Endometrium (tissue), 2 donors: ENCODE measurements around the gene MT1M.
"Not testable (repeated sequence)": the region's sequence is repeated elsewhere in the genome, so short reads cannot be mapped to it uniquely, and the experiment has no call there.

Source experiments
- FAIRE-seq: peaks from 2 replicates; lab custom pipeline; 2012; peaks lifted over from hg19 to GRCh38; lab: Jason Lieb, UNC
- donor health status: control.
- donor health status: control.

Gene MT1M

DNA sequence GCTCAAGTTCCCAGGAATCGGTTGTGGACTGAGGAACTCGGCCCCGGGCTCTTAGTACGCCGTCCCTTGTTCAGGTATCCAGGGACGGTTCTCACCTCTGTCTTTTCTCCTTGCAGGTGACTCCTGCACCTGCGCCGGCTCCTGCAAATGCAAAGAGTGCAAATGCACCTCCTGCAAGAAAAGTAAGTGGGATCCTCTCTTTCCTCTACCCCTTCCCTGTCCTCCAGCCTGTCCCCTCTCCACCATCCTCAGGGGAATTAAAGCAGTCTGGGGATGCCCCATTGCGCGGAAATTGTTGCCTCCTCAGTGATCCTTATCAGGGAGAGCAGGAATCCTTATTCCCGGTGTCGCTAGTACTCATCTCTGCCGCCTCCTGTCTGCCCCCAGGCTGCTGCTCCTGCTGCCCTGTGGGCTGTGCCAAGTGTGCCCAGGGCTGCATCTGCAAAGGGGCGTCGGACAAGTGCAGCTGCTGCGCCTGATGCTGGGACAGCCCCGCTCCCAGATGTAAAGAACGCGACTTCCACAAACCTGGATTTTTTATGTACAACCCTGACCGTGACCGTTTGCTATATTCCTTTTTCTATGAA is 23.5 kb upstream of the MT1M start:
- FAIRE-seq, result no peak

DNA sequence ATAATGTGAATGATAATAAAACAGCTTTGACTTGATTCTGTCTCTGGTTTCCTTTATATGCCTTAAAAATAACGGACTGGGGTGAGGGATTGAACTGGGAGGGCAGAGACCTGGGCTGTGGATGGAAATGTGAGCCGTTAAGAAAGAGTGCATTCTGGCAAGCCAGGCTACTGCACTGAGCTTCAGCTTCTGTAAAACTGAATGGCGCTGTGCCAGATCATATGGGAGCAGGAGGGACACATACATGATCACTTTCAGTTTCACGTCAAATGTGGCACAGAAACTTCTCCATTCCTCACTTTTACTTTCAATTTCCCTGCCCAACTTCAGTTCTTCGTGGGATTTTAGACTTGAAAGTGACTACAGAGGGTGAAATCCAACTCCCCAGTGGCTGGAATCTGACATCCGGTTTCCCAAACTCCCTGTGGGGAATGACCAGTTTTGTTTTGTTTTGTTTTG is 23.0 kb upstream of the MT1M start:
- FAIRE-seq, result no peak

DNA sequence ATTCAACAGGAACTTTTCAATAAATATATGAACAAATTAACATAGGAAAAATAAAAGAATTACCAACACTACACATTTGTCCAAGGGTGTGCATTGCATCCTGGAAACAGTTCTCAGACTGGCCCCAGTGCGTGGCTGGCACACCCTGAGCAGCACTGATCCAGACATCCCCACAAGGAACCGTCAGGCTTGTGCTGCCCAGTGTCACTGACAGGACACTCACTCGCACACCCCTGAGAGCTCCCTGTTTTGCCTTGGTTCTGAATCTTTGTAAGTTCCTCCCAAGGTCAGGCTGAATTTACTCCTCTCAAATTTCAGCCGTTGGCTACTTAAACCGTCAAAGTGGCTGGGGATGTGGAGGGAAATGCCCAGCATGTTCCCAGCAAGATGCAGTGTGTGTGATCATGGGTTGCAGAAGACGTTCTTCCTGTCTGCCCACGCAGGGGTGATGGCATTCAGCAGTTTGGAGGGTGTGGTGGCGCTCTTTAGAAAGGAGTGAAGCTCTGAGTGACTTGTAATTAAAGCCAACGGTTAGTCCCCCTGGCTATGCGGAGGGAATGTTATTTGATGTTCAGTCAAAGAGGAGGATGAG is 22.3 kb upstream of the MT1M start:
- FAIRE-seq, result no peak

DNA sequence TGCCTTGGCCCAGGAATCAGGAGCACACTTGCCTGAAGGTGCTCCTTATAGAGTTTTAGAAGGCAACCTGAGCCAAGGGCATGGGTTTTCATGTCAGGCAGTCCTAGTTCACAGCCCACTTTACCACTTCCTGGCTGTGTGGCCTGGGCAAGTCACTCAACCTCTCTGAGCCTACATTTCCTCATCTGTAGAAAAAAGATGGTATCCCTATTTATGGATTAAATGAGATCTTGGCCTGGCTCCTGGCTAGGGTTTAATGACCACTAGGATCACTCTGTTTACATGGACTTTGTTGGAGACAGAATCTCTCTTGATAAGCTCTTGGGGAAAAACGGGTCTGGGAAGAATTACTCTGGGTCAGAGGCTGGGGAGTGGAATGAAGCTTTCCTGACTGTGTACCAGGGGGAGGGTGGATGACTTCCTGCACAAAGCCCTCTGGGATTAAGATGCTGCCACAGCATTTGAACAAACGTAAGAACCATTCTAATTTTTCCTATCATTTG is 21.8 kb upstream of the MT1M start:
- FAIRE-seq, result no peak

DNA sequence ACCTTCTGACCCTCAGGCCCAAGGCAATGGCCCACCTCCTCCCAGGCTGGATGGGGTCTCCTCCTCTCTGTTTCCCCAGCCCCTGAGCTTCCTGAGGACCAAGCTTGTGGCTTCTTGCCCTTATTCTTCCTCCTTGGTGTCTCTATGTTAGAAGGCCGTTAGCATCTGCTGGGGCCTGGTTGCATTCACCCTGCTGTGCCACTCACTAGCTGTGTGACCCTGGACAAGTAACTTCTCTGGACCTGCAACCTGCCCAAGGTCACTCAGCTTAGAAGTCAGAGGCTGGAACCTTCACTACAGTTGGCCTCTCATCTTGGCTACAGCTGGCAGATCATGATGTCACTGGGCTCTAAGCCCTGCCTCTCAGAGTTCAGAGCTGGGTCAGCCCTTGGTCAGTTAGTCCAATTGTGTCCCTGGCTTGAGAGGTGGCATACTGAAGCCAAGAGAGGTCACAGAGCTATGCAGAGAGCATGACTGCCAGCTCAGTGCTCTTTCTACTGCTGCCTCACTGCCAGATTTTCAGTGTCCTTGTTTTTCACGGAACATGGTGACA is 21.1 kb upstream of the MT1M start:
- FAIRE-seq, result no peak

DNA sequence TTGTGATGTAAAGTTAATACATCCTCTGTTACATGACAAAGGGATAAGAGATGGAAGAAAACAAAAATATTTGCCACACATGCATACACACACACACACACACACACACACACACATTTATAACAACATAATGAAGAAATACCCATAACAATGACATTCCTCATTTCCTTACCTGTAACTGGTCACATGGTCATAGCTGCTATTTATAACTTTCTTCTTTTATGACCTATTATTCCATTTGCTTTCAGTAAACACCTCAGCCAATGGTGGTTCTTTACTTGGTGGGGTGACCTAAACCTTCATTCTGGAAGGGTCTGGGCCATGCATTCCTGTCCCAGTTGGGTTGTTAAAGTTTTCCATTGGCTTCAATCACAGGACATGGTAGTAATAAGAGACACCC is 18.8 kb upstream of the MT1M start:
- no peak for FAIRE-seq

DNA sequence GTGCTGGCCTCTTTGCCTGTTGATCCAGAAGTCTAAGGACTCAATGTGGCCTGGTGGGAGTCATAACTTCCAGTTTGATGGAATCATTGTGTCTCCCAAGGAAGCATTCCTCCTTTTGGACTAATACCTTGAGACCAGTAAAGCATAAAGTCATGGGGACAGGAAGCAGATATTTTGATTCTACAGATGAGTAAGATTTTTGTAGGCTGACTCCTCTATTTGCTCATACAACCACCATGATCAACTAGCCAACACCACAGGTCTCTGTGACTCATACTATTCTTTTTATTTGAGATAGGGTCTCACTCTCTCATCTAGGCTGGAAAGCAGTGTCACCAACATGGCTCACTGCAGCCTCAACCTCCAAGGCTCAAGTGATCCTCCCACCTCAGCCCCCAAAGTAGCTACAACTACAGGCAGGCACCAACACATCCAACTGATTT is 17.9 kb upstream of the MT1M start:
- no peak for FAIRE-seq

DNA sequence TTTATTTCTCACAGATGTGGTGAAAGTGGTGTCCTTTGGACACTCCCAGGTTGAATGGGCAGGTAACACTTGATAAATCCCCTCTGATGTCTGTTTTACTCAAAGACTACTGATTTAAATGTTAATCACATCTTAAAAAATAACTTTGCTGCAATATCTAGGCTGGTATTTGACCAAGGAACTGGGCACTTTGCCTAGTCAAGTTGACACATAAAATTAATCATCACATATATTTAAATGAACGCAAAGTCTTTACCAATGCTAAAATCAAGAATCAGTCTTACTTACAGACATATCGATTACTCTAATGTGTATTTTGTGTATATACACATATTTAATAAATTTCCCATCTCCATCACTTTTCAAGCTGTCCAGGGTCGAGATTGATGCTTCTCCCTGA is 17.1 kb upstream of the MT1M start:
- FAIRE-seq, result no peak

DNA sequence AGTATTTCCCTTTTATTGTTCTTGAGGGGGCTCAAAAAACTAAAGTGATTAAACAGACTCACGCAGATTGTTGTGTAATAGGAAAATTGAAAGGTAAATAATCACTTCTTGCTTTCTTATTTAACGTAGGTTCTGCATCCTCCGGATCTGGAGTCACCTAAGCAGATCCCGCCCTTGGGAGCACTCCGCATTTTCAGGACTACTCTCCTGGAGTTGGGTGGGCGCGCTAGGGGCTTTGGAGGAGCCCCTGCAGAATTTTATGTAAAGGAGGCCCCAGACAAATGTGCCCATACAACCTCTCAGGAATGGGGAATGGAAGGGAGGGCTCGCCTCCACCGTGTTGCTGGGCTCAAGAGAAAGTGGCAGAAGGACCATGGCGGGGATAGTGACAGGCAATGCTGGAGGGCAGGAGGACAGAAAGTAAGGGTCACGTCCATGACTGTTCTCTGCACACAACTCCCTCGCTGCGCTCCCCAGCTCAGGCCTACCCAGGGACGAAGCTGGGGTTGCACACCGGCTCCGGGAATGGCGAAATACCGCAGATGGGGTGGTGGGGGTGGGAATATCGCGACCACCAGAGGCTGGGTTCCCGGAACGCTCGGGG is 15.7 kb upstream of the MT1M start:
- no peak for FAIRE-seq

DNA sequence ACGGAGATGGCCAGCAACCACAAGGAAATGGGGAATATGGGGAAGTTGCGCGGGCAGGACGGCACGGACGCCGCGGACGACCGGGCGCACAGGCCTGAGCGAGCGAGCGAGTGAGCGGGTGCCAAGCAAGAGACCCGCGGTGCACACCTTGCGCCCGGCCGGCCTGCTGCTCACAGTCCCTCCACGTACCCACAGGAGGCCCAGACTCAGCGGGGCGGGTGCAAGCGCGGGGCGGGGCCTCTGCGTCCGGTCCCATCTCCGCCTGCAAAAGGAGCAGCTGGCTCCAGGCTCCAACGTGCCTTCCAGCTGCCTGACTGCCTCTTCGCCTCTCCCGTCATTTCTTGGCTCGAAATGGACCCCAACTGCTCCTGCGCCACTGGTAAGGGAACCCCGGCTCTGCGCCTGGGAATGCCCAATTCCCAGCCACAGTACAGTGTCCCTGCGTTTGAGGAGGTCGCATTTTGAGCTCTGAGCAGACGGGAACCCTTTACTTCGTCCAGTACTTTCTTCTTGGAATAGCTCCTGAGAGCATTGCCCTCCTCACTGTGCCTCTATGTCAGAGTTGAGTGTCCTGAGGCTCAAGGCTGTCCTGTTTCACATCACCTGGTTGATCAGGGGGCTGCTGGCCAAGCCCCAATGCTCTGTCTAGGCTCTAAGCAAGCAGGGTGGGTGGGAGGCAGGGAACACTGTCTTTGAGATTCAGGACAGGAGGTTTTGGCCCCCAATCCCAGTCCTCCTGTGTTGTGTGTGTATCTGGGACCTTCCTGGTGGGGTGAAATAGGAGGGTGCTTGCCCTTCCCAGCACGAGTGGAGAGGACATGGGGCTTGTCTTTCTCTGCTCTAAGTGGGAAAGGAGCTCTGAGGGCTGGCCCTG is 15.0 kb upstream of the MT1M start:
- FAIRE-seq, result no peak

DNA sequence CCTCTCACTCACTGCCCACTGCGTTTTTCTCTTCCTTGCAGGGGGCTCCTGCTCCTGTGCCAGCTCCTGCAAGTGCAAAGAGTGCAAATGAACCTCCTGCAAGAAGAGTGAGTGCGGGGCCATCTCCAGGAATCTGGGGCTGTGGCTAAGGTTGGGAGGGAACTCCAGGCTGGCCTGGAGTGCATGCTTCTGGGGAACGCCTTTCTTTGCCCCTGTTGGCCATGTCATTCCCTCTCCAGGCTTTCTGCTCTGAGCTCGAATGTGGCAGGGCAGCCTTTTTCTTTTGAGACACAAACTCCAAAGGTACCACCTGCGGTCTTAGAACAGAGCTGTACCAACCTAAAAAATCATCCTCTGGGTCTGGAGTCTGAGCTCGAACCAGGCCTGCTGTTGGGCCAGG is 14.3 kb upstream of the MT1M start:
- FAIRE-seq, result no peak

DNA sequence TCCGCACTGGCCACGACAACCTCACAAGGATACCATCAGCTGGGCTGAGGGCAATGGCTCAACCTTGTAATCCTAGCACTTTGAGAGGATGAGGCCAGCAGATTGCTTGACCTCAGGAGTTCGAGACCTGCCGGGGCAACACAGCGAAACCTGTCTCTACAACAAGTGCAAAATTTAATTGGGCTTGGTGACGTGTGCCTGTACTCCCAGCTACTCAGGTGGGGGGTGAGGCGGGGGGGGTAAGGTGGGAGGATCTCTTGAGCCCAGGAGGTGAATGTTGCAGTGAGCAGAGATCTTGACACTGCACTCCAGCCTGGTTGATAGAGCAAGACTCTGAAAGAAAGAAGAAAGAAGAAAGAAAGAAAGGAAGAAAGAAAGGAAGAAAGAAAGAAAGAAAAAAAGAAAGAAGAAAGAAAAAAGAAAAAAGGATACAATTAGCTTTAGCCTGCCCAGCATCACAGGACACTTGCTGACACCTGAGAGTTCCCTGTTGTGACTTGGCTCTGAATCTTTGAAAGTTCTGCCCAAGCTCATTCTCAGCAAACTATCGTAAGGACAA is 12.0 kb upstream of the MT1M start:
- no peak for FAIRE-seq

DNA sequence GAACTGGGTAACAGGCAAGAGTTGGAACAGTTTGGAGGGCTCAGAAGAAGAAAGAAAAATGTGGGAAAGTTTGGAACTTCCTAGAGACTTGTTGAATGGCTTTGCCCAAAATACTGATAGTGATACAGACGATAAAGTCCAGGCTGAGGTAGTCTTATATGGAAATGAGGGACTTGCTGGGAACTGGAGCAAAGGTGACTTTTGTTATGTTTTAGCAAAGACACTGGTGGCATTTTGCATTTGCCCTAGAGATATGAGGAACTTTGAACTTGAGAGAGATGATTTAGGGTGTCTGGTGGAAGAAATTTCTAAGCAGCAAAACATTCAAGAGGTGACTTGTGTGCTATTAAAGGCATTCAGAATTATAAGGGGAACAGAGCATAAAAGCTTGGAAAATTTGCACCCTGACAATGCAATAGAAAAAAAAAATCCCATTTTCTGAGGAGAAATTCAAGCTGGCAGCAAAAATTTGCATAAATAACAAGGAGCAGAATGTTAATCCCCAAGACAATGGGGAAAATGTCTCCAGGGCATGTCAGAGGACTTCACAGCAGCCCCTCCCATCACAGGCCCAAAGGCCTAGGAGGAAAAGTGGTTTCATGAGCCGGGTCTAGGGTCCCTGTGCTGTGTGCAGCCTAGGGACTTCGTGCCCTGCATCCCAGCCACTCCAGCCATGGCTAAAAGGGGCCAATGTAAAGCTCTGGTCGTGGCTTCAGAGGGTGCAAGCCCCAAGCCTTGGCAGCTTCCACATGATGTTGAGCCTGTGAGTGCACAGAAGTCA is 10.6 kb upstream of the MT1M start:
- FAIRE-seq, result not testable (repeated sequence)

DNA sequence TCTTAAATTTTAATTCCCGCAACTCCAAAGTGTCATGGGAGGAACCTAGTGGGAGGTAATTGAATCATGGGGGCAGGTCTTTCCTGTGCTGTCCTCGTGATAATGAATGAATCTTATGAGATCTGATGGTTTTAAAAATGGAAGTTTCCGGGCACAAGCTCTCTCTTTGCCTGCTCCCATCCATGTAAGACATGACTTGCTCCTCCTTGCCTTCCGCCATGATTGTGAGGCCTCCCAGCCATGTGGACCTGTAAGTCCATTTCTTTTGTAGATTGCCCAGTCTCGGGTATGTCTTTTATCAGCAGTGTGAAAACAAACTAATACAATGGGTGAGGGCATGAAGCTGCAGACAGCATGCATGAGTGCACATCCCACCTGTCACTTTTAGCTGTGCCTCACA is 9.3 kb upstream of the MT1M start:
- not testable (repeated sequence) for FAIRE-seq

DNA sequence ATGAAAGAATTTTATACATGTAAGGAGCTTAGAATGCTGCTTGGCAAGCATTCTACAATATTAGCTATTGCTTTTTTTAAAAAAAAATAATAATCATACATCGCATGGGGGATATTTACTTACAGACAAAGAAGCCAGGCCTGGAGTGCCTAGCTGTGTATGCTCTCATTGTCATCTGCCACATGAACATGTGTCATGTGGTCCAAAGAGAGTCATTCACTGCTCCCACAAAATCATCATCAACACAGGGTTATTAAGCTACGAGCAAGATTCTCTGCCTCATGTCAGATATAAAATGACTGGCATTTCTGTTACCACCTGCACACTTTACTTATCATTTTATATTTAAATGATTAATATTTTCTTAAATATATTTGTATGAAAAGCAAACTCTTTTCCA is 8.8 kb upstream of the MT1M start:
- FAIRE-seq, result no peak

DNA sequence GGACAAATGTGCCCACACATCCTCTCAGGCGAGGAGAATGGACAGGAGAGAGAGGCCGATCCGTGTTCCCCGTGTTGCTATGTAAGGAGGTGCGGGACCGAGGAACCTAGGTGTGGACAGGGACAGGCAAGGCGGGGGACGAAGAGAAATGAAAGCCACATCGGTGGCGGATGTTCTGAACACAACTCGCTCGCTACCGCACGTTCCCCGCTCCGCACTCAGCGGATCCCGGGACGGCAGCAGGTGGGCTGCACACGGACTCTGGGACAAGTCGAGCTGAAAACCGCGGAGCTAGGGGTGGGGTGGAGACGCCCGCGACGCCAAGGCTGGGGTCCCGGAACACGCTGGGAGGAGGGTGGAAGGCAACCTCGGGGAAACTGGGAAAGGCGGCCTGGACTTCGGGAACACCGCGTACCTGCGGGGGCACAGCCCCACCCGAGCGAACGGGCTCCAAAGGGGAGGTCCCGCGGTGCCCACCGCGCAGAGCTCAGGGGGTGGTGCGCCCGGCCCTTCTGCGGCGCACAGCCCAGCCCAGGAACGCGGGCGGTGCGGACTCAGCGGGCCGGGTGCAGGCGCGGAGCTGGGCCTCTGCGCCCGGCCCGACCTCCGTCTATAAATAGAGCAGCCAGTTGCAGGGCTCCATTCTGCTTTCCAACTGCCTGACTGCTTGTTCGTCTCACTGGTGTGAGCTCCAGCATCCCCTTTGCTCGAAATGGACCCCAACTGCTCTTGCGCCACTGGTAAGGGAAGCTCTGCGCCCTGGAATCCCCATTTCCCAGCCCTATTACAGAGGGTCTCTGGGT is 7.1 kb upstream of the MT1M start, which contains the start of gene MT1E:
Gene MT1E, plus strand, starts transcription at position 642 of the 803 bp plus-strand sequence. Its CDS starts 71 bp downstream, at position 713.
- no peak for FAIRE-seq

DNA sequence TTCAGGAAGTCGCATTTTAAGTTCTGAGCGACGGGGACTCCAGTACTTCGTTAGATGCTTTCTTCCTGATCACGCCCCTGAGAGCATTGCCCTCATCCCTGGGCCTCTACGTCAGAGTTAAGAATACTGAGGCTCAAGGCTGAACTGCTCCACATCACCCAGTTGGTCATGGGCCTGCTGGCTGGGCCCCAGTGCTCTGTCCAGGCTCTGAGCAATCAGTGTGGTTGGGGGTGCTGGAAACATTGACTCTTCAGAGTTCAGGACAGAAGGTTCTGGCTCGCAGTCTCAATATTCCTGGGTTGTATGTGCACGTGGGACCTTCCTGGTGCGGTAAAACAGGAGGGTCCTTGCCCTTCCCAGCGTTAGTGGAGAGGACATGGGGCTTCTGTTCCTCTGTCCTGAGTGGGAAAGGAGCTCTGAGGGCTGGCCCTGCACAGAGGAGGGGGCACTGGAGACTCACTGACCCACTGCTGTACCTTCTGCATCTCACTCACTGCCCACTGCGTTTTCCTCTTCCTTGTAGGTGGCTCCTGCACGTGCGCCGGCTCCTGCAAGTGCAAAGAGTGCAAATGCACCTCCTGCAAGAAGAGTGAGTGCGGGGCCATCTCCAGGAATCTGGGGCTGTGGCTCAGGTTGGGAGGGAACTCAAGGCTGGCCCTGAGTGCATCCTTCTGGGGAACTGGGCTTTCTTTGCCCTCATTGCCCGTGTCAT is 6.4 kb upstream of the MT1M start:
- FAIRE-seq, result no peak

DNA sequence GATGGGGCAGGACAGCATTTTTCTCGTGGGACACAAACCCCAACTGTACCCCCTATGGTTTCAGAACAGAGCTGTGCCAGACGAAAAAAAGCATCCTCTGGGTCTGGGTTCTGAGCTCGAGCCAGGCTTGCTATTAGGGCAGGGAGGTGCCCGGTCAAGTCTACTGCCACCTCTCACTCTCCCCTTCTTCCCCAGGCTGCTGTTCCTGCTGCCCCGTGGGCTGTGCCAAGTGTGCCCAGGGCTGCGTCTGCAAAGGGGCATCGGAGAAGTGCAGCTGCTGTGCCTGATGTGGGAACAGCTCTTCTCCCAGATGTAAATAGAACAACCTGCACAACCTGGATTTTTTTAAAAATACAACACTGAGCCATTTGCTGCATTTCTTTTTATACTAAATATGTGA is 5.8 kb upstream of the MT1M start:
- FAIRE-seq, result no peak

DNA sequence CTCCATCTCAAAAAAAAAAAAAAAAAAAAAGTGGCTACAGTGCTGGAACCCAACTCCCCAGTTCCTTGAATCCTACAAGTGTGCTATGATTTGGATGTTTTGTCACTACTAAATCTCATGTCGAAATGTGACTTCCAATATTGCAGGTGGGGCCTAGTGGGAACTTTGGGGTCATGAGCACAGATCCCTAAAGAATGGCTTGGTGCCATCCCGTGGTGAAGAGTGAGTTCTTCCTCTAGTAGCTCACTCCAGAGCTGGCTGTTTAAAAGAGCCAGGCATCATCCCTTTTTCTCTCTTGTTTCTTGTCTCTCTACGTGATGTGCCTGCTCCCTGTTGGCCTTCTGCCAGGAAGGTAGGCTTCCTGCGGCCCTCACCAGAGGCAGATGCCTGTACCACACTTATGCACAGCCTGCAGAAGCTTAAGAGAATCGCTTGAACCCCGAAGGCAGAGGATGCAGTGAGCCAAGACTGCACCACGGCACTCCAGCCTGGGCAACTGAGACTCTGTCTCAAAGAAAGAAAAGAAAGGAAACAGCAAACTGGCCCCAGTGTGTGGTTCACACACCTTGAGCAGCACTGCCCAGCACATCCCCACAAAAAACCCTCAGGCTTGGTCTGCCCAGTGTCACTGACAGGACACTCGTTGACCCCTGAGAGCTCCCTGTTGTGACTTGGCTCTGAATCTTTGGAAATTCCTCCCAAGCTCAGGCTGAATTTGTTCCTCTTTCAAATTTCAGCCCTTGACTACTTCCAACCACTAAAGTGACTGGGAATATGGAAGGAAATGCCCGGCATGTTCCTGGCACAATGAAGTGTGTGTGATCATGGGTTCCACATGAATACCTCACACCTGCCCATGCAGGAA is 3.7 kb upstream of the MT1M start:
- no peak for FAIRE-seq
